Vagina (tissue), 2 donors: ENCODE results near the gene TRPV5. TPM values are rescaled to one million over a fixed set of nuclear protein-coding genes. Genes with fewer than 3 reads are reported as not detected.

Experiments
- DNase-seq, 2 donors: peaks; one replicate each; pipeline ENCODE4 v3.0.0-alpha.2; 2017; ENCODE audit errors: extremely low spot score in 2 of 2
- H3K27ac ChIP-seq: fragments of 200-600 bp; sonication (generic); one replicate; pipeline ENCODE4 v1.5.1; 2019
- H3K27me3 ChIP-seq: fragments of 200-600 bp; sonication (generic); one replicate; pipeline ENCODE4 v1.5.1; 2019
- H3K36me3 ChIP-seq, 2 donors: fragments of 200-600 bp; sonication (generic); one replicate each; pipeline ENCODE4 v1.5.1; 2017 to 2019
- H3K4me1 ChIP-seq: fragments of 200-600 bp; sonication (generic); one replicate; pipeline ENCODE4 v1.5.1; 2019
- H3K4me3 ChIP-seq, 2 donors: fragments of 200-600 bp; sonication (generic); 1 replicate in 1 of 2; 2 replicates in 1 of 2; pipeline ENCODE4 v1.5.1; 2016 to 2019
- H3K9me3 ChIP-seq: fragments of 200-600 bp; sonication (generic); one replicate; pipeline ENCODE4 v1.5.1; 2019
- POLR2A ChIP-seq, 2 donors: fragments of 450-650 bp; IDR thresholded peaks; one replicate each; pipeline ENCODE4 v1.6.1; 2017; ENCODE audit warnings: antibody characterized with exemption in 2 of 2, mild to moderate bottlenecking in 2 of 2, moderate library complexity in 2 of 2
- POLR2AphosphoS5 ChIP-seq, 2 donors: sonication (generic); formaldehyde crosslinking; IDR thresholded peaks; one replicate each; pipeline ENCODE4 v1.9.0; 2017; ENCODE audit warnings: antibody characterized with exemption in 2 of 2, mild to moderate bottlenecking in 2 of 2, low read depth in 1 of 2; ENCODE audit not compliant: insufficient read depth in 1 of 2
- intact Hi-C: fragments of 100-400 bp; cut with DNase I; formaldehyde crosslinking; loops from one replicate; pipeline ENCODE4 v1.15.1; 2023
- total RNA-seq: library from RNA; depleted of rRNA; stranded (reverse); fragments of >200 nt; gene quantifications from one replicate; pipeline ENCODE4 v1.2.3, GENCODE V29; 2016
- TF ChIP-seq, protein P1 (sequence below), 3 experiments: fragments of 450-650 bp in 2 of 3; fragments of 200-600 bp in 1 of 3; sonication (generic) in 1 of 3; IDR thresholded peaks; one replicate each; pipeline ENCODE4 v1.5.1; 2017 to 2019; ENCODE audit warnings: antibody characterized with exemption in 3 of 3, mild to moderate bottlenecking in 2 of 3, moderate library complexity in 2 of 3

Gene TRPV5
- total RNA-seq, 1 donor from 2014 or later, result not detected

GRCh38 chr7:142860968-142861367 is 72.6 kb downstream of the TRPV5 start:
- no peak overlapping the region for H3K27ac ChIP-seq
- no peak for DNase-seq
- H3K4me3 ChIP-seq, result no peak overlapping the region
- no peaks in the 10 kb centered on the region for H3K9me3 ChIP-seq
- peaks cover 46% of the 10 kb centered on the region for H3K4me1 ChIP-seq
- H3K36me3 ChIP-seq, result peaks cover 0 to 20% of the 10 kb centered on the region in 2 donors
- TF ChIP-seq, protein P1, sequence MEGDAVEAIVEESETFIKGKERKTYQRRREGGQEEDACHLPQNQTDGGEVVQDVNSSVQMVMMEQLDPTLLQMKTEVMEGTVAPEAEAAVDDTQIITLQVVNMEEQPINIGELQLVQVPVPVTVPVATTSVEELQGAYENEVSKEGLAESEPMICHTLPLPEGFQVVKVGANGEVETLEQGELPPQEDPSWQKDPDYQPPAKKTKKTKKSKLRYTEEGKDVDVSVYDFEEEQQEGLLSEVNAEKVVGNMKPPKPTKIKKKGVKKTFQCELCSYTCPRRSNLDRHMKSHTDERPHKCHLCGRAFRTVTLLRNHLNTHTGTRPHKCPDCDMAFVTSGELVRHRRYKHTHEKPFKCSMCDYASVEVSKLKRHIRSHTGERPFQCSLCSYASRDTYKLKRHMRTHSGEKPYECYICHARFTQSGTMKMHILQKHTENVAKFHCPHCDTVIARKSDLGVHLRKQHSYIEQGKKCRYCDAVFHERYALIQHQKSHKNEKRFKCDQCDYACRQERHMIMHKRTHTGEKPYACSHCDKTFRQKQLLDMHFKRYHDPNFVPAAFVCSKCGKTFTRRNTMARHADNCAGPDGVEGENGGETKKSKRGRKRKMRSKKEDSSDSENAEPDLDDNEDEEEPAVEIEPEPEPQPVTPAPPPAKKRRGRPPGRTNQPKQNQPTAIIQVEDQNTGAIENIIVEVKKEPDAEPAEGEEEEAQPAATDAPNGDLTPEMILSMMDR (IDR thresholded peaks at IDR 0.05), result no peak
- TF ChIP-seq POLR2A (IDR thresholded peaks at IDR 0.05) (no peak), POLR2AphosphoS5 (IDR thresholded peaks at IDR 0.05; ENCODE audit: insufficient read depth in 1 of 2, low read depth in 1 of 2) (no peak)
- H3K27me3 ChIP-seq, result no peaks in the 10 kb centered on the region
- intact Hi-C loops, result no loop called here

DNA sequence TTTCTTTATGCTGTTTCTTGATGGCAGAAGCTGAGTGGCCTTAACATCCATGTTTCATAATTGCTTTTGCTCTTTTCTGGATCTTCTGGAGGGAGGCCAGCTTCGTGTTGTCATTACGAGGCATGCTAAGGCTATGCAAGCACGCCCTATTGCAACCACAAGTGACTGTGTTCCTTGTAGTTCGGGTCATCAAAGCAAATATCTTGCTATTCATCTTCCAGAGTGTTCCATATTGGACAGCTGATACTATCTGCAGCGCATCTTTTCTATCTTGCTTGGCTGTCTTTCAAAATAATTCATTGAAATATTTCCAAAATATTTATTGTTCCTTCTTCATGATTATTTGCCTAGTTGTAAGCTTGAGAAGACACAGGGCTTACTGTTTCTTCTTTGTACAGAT is 73.7 kb downstream of the TRPV5 start:
- H3K4me1 ChIP-seq, result peaks cover 47% of the 10 kb centered on the region
- H3K27ac ChIP-seq, result no peak overlapping the region
- H3K9me3 ChIP-seq, result no peaks in the 10 kb centered on the region
- no peak overlapping the region for H3K4me3 ChIP-seq
- intact Hi-C loops, result loop anchor here (10.0 kb wide), 1 partner anchor 355 kb away; no protein-coding TSS in a partner anchor
- TF ChIP-seq, protein P1 (IDR thresholded peaks at IDR 0.05), result no peak
- TF ChIP-seq POLR2AphosphoS5 (IDR thresholded peaks at IDR 0.05; ENCODE audit: insufficient read depth in 1 of 2, low read depth in 1 of 2) (peak in 1 of 2 donors; percentile 39), POLR2A (IDR thresholded peaks at IDR 0.05) (no peak)
- H3K27me3 ChIP-seq, result no peaks in the 10 kb centered on the region
- DNase-seq, result no peak
- peaks cover 0 to 20% of the 10 kb centered on the region in 2 donors for H3K36me3 ChIP-seq

- intact Hi-C loops, result loop anchor here (10.0 kb wide), 1 partner anchor 355 kb away; no protein-coding TSS in a partner anchor
- H3K4me1 ChIP-seq, result peaks cover 46% of the 10 kb centered on the region
- no peaks in the 10 kb centered on the region for H3K27me3 ChIP-seq
- TF ChIP-seq POLR2A (IDR thresholded peaks at IDR 0.05), result no peak
- no peak for TF ChIP-seq POLR2AphosphoS5 (IDR thresholded peaks at IDR 0.05; ENCODE audit: insufficient read depth in 1 of 2, low read depth in 1 of 2)
- TF ChIP-seq, protein P1 (IDR thresholded peaks at IDR 0.05), result no peak
- no peak overlapping the region for H3K4me3 ChIP-seq
- peaks cover 0 to 20% of the 10 kb centered on the region in 2 donors for H3K36me3 ChIP-seq
- no peak for DNase-seq
- H3K9me3 ChIP-seq, result no peaks in the 10 kb centered on the region
- H3K27ac ChIP-seq, result no peak overlapping the region
These were observed 74.1 kb downstream of the TRPV5 start for GRCh38 chr7:142859411-142859810.

Other genes with a start within 250 kb of the TRPV5 start
- gene PRSS1, start 184.3 kb downstream of the TRPV5 start, total RNA-seq, result not detected
- gene PRSS2, start 162.8 kb downstream of the TRPV5 start, total RNA-seq, result not detected
- gene EPHB6, start 78.7 kb downstream of the TRPV5 start, total RNA-seq, result 68.3 TPM
- gene TRPV6, start 48.0 kb downstream of the TRPV5 start, total RNA-seq, result 7.9 TPM
- not detected for gene LLCFC1, start 5.7 kb upstream of the TRPV5 start, total RNA-seq
- gene KEL, start 28.6 kb upstream of the TRPV5 start, total RNA-seq, result 2.2 TPM
- not detected for gene OR9A2, start 93.4 kb upstream of the TRPV5 start, total RNA-seq
- not detected for gene OR6V1, start 118.6 kb upstream of the TRPV5 start, total RNA-seq
- 2.5 TPM for gene PIP, start 198.3 kb upstream of the TRPV5 start, total RNA-seq
- not detected for gene TAS2R39, start 249.7 kb upstream of the TRPV5 start, total RNA-seq